ENCODE data around the gene PTPN13. TPM values are rescaled to one million over a fixed set of nuclear protein-coding genes. Genes with fewer than 3 reads are reported as not detected.
"Not testable (repeated sequence)": the region's sequence is repeated elsewhere in the genome, so short reads cannot be mapped to it uniquely, and the experiment has no call there.

Gene PTPN13
- total RNA-seq, 2 experiments from 2014 or later = 0.06 TPM

GRCh38 chr4:86670756-86671155, 76.6 kb downstream of the PTPN13 start:
- no peaks in the 10 kb centered on the region for H3K4me1 Mint-ChIP-seq
- no peak overlapping the region for H3K4me3 Mint-ChIP-seq
- POLR2A ChIA-PET = no interaction called here
- H3K9me3 Mint-ChIP-seq = no peaks in the 10 kb centered on the region
- ATAC-seq (ENCODE audit: low read depth) (no peak), DNase-seq (no peak)
- H3K27me3 Mint-ChIP-seq = peaks cover 3% of the 10 kb centered on the region
- no peaks in the 10 kb centered on the region for H3K36me3 Mint-ChIP-seq
- H3K27ac Mint-ChIP-seq = no peak overlapping the region

GRCh38 chr4:86675548-86675947, 81.4 kb downstream of the PTPN13 start:
- Mint-ChIP-seq H3K27me3 (no peaks in the 10 kb centered on the region), H3K27ac (no peak overlapping the region), H3K9me3 (no peaks in the 10 kb centered on the region), H3K4me3 (no peak overlapping the region), H3K36me3 (no peaks in the 10 kb centered on the region), H3K4me1 (no peaks in the 10 kb centered on the region)
- ATAC-seq (ENCODE audit: low read depth) = no peak
- POLR2A ChIA-PET = no interaction called here
- no peak for DNase-seq

GRCh38 chr4:86678796-86679195, 84.7 kb downstream of the PTPN13 start:
- H3K9me3 Mint-ChIP-seq = no peaks in the 10 kb centered on the region
- H3K36me3 Mint-ChIP-seq = no peaks in the 10 kb centered on the region
- H3K4me1 Mint-ChIP-seq = no peaks in the 10 kb centered on the region
- no peak overlapping the region for H3K4me3 Mint-ChIP-seq
- no peak for DNase-seq
- no peak overlapping the region for H3K27ac Mint-ChIP-seq
- no peak for ATAC-seq (ENCODE audit: low read depth)
- POLR2A ChIA-PET = no interaction called here
- H3K27me3 Mint-ChIP-seq = no peaks in the 10 kb centered on the region

- no peaks in the 10 kb centered on the region for H3K9me3 Mint-ChIP-seq
- DNase-seq (no peak), ATAC-seq (ENCODE audit: low read depth) (no peak)
- no peaks in the 10 kb centered on the region for H3K4me1 Mint-ChIP-seq
- no peak overlapping the region for H3K4me3 Mint-ChIP-seq
- POLR2A ChIA-PET = no interaction called here
- H3K36me3 Mint-ChIP-seq = no peaks in the 10 kb centered on the region
- no peak overlapping the region for H3K27ac Mint-ChIP-seq
- no peaks in the 10 kb centered on the region for H3K27me3 Mint-ChIP-seq
Measured at GRCh38 chr4:86679441-86679840, 85.3 kb downstream of the PTPN13 start.

DNA sequence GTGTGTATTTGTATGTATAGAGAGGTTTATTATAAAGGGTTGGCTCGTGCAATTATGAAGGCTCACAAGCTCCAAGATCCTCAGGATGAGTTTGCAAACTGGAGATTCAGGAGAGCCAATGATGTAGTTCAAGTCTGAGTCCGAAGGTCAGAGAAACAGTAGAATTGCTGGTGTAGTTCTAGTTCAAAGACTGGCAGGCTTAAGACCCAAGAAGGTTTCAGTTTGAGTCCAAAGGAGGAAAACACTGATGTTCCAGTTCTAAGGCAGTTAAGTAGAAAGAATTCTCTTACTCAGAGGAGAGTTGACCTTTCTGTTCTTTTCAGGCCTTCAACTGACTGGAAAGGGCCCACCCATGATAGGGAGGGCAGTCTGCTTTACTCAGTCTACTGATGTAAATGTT, 89.1 kb downstream of the PTPN13 start:
- H3K4me3 Mint-ChIP-seq = no peak overlapping the region
- H3K36me3 Mint-ChIP-seq = no peaks in the 10 kb centered on the region
- H3K27me3 Mint-ChIP-seq = no peaks in the 10 kb centered on the region
- DNase-seq (no peak), ATAC-seq (ENCODE audit: low read depth) (no peak)
- no peaks in the 10 kb centered on the region for H3K4me1 Mint-ChIP-seq
- POLR2A ChIA-PET = no interaction called here
- H3K9me3 Mint-ChIP-seq = no peaks in the 10 kb centered on the region
- H3K27ac Mint-ChIP-seq = no peak overlapping the region

DNA sequence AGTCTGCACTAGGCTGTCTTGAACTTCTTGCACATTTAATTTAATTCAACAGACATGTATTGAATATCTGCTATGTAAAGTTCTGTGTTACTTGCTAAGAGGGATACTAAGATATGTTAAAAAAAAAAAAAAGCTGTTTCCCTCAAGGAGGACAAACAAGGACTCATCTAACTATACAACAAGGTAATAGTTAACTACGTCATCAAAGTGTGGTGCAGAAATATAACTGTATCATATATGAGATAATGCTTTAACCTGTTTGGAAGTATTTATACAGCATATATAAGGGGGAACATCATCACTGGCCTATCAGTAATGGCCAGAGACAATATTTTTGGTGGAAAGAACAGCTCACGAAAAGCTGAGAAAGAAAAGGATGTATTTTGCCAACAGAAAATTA, 89.9 kb downstream of the PTPN13 start:
- Mint-ChIP-seq H3K9me3 (no peaks in the 10 kb centered on the region), H3K27me3 (no peaks in the 10 kb centered on the region), H3K4me1 (no peaks in the 10 kb centered on the region), H3K4me3 (no peak overlapping the region), H3K27ac (no peak overlapping the region), H3K36me3 (no peaks in the 10 kb centered on the region)
- DNase-seq (no peak), ATAC-seq (ENCODE audit: low read depth) (no peak)
- POLR2A ChIA-PET = no interaction called here

- no peak overlapping the region for H3K4me3 Mint-ChIP-seq
- POLR2A ChIA-PET = no interaction called here
- DNase-seq = no peak
Measured at GRCh38 chr4:86685401-86685800, 91.3 kb downstream of the PTPN13 start.

DNA sequence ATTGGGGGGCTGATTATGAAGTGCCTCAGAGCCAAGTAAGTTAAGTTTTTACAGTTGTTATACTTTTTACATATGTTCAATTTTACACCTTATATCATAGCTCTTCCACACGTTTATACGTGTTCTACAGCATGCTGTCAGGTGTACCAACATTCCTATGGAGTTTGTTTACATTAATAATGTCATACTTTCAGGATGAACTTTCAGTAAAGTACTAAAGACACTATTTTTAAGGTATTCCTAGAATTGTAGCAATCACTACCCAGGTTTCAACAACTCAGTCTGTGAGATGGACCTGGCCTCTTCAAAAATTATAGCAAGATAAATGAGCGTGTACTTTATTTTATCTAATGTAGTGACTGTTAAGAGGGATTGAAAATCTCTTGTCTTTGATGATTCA, 92.6 kb downstream of the PTPN13 start:
- Mint-ChIP-seq H3K9me3 (no peaks in the 10 kb centered on the region), H3K27me3 (no peaks in the 10 kb centered on the region), H3K4me3 (no peak overlapping the region), H3K27ac (no peak overlapping the region), H3K4me1 (no peaks in the 10 kb centered on the region), H3K36me3 (no peaks in the 10 kb centered on the region)
- DNase-seq (no peak), ATAC-seq (ENCODE audit: low read depth) (no peak)
- POLR2A ChIA-PET = no interaction called here

More at GRCh38 chr4:86685401-86685800, 91.3 kb downstream of the PTPN13 start:
- Mint-ChIP-seq H3K4me1 (no peaks in the 10 kb centered on the region), H3K9me3 (no peaks in the 10 kb centered on the region), H3K27me3 (no peaks in the 10 kb centered on the region), H3K36me3 (no peaks in the 10 kb centered on the region), H3K27ac (no peak overlapping the region)
- ATAC-seq (ENCODE audit: low read depth) = no peak

GRCh38 chr4:86688026-86688425, 93.9 kb downstream of the PTPN13 start:
- Mint-ChIP-seq H3K4me1 (no peaks in the 10 kb centered on the region), H3K36me3 (no peaks in the 10 kb centered on the region), H3K27ac (no peak overlapping the region), H3K9me3 (no peaks in the 10 kb centered on the region), H3K4me3 (no peak overlapping the region), H3K27me3 (peaks cover 2% of the 10 kb centered on the region)
- no peak for DNase-seq
- POLR2A ChIA-PET = no interaction called here
- no peak for ATAC-seq (ENCODE audit: low read depth)

DNA sequence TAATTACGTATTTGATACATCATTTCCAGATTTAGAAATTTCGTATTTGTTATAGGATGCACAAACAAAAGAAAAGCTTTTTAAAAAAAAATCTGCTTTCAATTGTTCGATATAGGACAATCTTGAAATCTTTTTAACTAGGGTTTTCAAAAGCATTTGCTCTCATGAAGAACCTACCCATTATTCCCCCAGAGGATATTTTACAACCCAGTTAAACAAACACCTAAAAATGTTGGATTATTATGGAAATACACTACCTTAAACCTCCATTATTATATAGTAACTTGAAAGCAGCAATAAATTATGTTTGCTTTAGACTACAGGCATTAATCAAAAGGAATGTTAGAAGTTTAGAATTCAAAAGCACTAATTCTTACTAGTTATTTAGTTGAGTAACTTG, 110.5 kb downstream of the PTPN13 start:
- DNase-seq (no peak), ATAC-seq (ENCODE audit: low read depth) (no peak)
- Mint-ChIP-seq H3K36me3 (no peaks in the 10 kb centered on the region), H3K4me3 (no peak overlapping the region), H3K9me3 (no peaks in the 10 kb centered on the region), H3K27ac (no peak overlapping the region), H3K4me1 (no peaks in the 10 kb centered on the region), H3K27me3 (peaks cover 3% of the 10 kb centered on the region)
- POLR2A ChIA-PET = no interaction called here

- H3K27ac Mint-ChIP-seq = no peak overlapping the region
- no peaks in the 10 kb centered on the region for H3K4me1 Mint-ChIP-seq
- no peaks in the 10 kb centered on the region for H3K9me3 Mint-ChIP-seq
- POLR2A ChIA-PET = no interaction called here
- ATAC-seq (ENCODE audit: low read depth) (no peak), DNase-seq (no peak)
- no peaks in the 10 kb centered on the region for H3K36me3 Mint-ChIP-seq
- H3K27me3 Mint-ChIP-seq = peaks cover 3% of the 10 kb centered on the region
- no peak overlapping the region for H3K4me3 Mint-ChIP-seq
Measured at GRCh38 chr4:86706923-86707597, 112.9 kb downstream of the PTPN13 start.

GRCh38 chr4:86717651-86718050, 123.5 kb downstream of the PTPN13 start:
- Mint-ChIP-seq H3K36me3 (no peaks in the 10 kb centered on the region), H3K9me3 (peaks cover 5% of the 10 kb centered on the region), H3K27ac (no peak overlapping the region), H3K4me1 (no peaks in the 10 kb centered on the region), H3K4me3 (no peak overlapping the region), H3K27me3 (no peaks in the 10 kb centered on the region)
- POLR2A ChIA-PET = no interaction called here
- DNase-seq (no peak), ATAC-seq (ENCODE audit: low read depth) (no peak)

GRCh38 chr4:86718152-86718551, 124.0 kb downstream of the PTPN13 start:
- H3K9me3 Mint-ChIP-seq = peaks cover 5% of the 10 kb centered on the region
- no peak for ATAC-seq (ENCODE audit: low read depth)
- H3K4me1 Mint-ChIP-seq = no peaks in the 10 kb centered on the region
- DNase-seq = no peak
- H3K27ac Mint-ChIP-seq = no peak overlapping the region
- no peaks in the 10 kb centered on the region for H3K36me3 Mint-ChIP-seq
- H3K27me3 Mint-ChIP-seq = no peaks in the 10 kb centered on the region
- POLR2A ChIA-PET = no interaction called here
- H3K4me3 Mint-ChIP-seq = no peak overlapping the region

- H3K27me3 Mint-ChIP-seq; H3K27ac Mint-ChIP-seq; H3K36me3 Mint-ChIP-seq; DNase-seq; H3K9me3 Mint-ChIP-seq; ATAC-seq (ENCODE audit: low read depth); H3K4me1 Mint-ChIP-seq; H3K4me3 Mint-ChIP-seq; POLR2A ChIA-PET: not testable (repeated sequence)
Measured at GRCh38 chr4:86719149-86719548, 125.0 kb downstream of the PTPN13 start.

DNA sequence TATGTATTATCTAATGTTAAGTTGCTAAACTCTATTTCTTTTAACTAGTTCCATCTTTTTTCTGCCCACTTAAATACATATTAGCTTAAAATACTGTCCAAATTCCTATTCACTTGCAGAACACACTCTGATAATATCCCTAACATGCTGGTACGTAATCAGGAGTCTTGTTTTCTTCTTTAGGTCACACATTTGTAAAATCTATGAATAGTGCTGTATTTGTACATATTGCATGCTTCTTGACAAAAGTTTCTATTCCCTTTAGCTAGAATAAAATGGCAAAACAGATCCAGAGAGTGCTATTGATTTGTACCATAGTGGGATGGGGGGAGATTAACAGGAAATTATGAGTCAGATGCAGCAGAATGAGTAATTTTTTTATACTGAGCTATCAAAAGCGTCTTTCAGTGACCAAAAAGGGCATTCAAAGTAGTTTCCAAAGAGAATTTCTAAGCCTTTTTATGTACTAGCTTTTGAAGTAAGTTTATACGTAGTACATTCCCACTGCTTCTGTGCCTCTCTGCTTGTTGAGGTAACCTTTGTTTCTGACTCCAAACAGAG, 126.5 kb downstream of the PTPN13 start:
- H3K9me3 Mint-ChIP-seq = peaks cover 5% of the 10 kb centered on the region
- ATAC-seq (ENCODE audit: low read depth) (no peak), DNase-seq (no peak)
- POLR2A ChIA-PET = no interaction called here
- no peaks in the 10 kb centered on the region for H3K4me1 Mint-ChIP-seq
- no peak overlapping the region for H3K4me3 Mint-ChIP-seq
- no peak overlapping the region for H3K27ac Mint-ChIP-seq
- H3K27me3 Mint-ChIP-seq = no peaks in the 10 kb centered on the region
- H3K36me3 Mint-ChIP-seq = no peaks in the 10 kb centered on the region

Data from activated naive CD8-positive, alpha-beta T cell treated with anti-CD3 and anti-CD28 coated beads, Interleukin-2, amount 10 ng/mL, durations not matched to agents 7 days and 5 days (primary cell).